SK-N-SH (cell line): ENCODE data around the gene AP1M1. TPM values are rescaled to one million over a fixed set of nuclear protein-coding genes. Genes with fewer than 3 reads are reported as not detected.

Experiments used
- CTCF ChIA-PET: fragments of 300-600, 350-600 bp; formaldehyde crosslinking; extraction: SDS; loops from one replicate; lab custom pipeline; 2021; lab: Yijun Ruan, JAX
- POLR2A ChIA-PET: fragments of 350-600 bp; sonication (Branson Sonifier 250); formaldehyde crosslinking; extraction: SDS; loops from one replicate; lab custom pipeline; 2020; ENCODE audit warnings: antibody characterized with exemption, inconsistent platforms; lab: Yijun Ruan, JAX
- DNase-seq: peaks from one replicate; pipeline ENCODE4 v3.0.0; 2012
- H2AFZ ChIP-seq: fragments of 200-600 bp; sonication (generic); 2 replicates; pipeline ENCODE4 v1.8.1; 2016; ENCODE audit warnings: antibody characterized with exemption, mild to moderate bottlenecking, low read depth
- H3F3A ChIP-seq: fragments of 200-600 bp; sonication (generic); replicated peaks from 2 replicates; pipeline ENCODE3; 2016; ENCODE audit warnings: antibody characterized with exemption, mild to moderate bottlenecking; ENCODE audit not compliant: insufficient read depth
- H3K27ac ChIP-seq, 2 experiments: fragments of 200-500 bp in 1 of 2; fragments of 200-600 bp in 1 of 2; sonication (Bioruptor generic) in 1 of 2; sonication (generic), shearing (Covaris generic) in 1 of 2; 2 replicates each; pipeline versions ENCODE4 v1.5.1 to v1.6.1; 2014 to 2016; ENCODE audit warnings: low read depth in 2 of 2, inconsistent platforms in 1 of 2, low read length in 1 of 2, mild to moderate bottlenecking in 1 of 2, mixed read lengths in 1 of 2
- H3K27me3 ChIP-seq: fragments of 200-600 bp; sonication (generic), shearing (Covaris generic); 2 replicates; pipeline ENCODE4 v1.6.1; 2016; ENCODE audit warnings: mixed run types; ENCODE audit not compliant: insufficient read depth
- H3K36me3 ChIP-seq, 2 experiments: fragments of 200-500 bp in 1 of 2; fragments of 200-600 bp in 1 of 2; sonication (Bioruptor generic) in 1 of 2; sonication (generic) in 1 of 2; replicated peaks in 1 of 2; 2 replicates each; pipeline versions ENCODE3 to v1.5.1; 2014 to 2016; ENCODE audit warnings: low read length in 1 of 2, mild to moderate bottlenecking in 1 of 2; ENCODE audit not compliant: insufficient read depth in 2 of 2, control insufficient read depth in 1 of 2
- H3K4me1 ChIP-seq, 2 experiments: fragments of 200-500 bp in 1 of 2; fragments of 200-600 bp in 1 of 2; sonication (Bioruptor generic) in 1 of 2; sonication (generic), shearing (Covaris generic) in 1 of 2; 2 replicates each; pipeline versions ENCODE4 v1.5.1 to v1.6.1; 2014 to 2016; ENCODE audit warnings: low read depth in 1 of 2, low read length in 1 of 2, mixed run types in 1 of 2; ENCODE audit not compliant: insufficient read depth in 2 of 2, control insufficient read depth in 1 of 2
- H3K4me2 ChIP-seq: fragments of 200-600 bp; sonication (generic), shearing (Covaris generic); 2 replicates; pipeline ENCODE4 v1.6.1; 2017; ENCODE audit warnings: mixed run types
- H3K4me3 ChIP-seq, 2 experiments: fragments of 200-500 bp in 1 of 2; fragments of 200-600 bp in 1 of 2; sonication (Bioruptor generic) in 1 of 2; sonication (generic), shearing (Covaris generic) in 1 of 2; 2 replicates each; pipeline versions ENCODE4 v1.5.1 to v1.8.1; 2014 to 2016; ENCODE audit warnings: low read depth in 2 of 2, inconsistent platforms in 1 of 2, low read length in 1 of 2, mild to moderate bottlenecking in 1 of 2, mixed read lengths in 1 of 2, moderate library complexity in 1 of 2
- H3K79me2 ChIP-seq: fragments of 200-600 bp; sonication (generic); 2 replicates; pipeline ENCODE4 v1.8.1; 2017; ENCODE audit warnings: mild to moderate bottlenecking; ENCODE audit not compliant: insufficient read depth
- H3K9ac ChIP-seq: fragments of 200-600 bp; sonication (generic); 2 replicates; pipeline ENCODE4 v1.6.1; 2017; ENCODE audit warnings: mixed run types
- H3K9me2 ChIP-seq: fragments of 200-600 bp; sonication (generic); 2 replicates; pipeline ENCODE4 v1.6.1; 2017; ENCODE audit warnings: mixed run types
- H3K9me3 ChIP-seq: fragments of 200-600 bp; sonication (generic); 2 replicates; pipeline ENCODE4 v1.6.1; 2017; ENCODE audit warnings: mixed run types, mild to moderate bottlenecking, moderate library complexity
- H4K20me1 ChIP-seq: fragments of 200-600 bp; sonication (generic); 2 replicates; pipeline ENCODE4 v1.6.1; 2017; ENCODE audit warnings: mild to moderate bottlenecking, mixed run types; ENCODE audit not compliant: insufficient read depth
- CTCF ChIP-seq: fragments of 200-600 bp; sonication (generic); IDR thresholded peaks from 2 replicates; pipeline ENCODE4 v1.6.1; 2017; ENCODE audit warnings: antibody characterized with exemption, mild to moderate bottlenecking, moderate library complexity
- FOXJ3 ChIP-seq: sonication (generic); formaldehyde crosslinking; IDR thresholded peaks from 2 replicates; pipeline ENCODE4 v1.5.1; 2020; ENCODE audit warnings: mild to moderate bottlenecking, missing genetic modification reagents
- FOXM1 ChIP-seq: IDR thresholded peaks from 2 replicates; pipeline ENCODE4 v1.4.0; 2012; ENCODE audit warnings: low read depth, mild to moderate bottlenecking
- GABPA ChIP-seq: IDR thresholded peaks from 2 replicates; pipeline ENCODE4 v1.4.0; 2012; ENCODE audit warnings: low read depth, mild to moderate bottlenecking
- IRF3 ChIP-seq: fragments of 150-350 bp; IDR thresholded peaks from 2 replicates; pipeline ENCODE4 v1.6.1; 2016; ENCODE audit warnings: mild to moderate bottlenecking, low read depth, low read length
- MXI1 ChIP-seq: IDR thresholded peaks from 2 replicates; pipeline ENCODE4 v1.6.1; 2012; ENCODE audit warnings: mild to moderate bottlenecking, low read depth, low read length, improper control_type of control experiment
- RCOR1 ChIP-seq: fragments of 150-350 bp; IDR thresholded peaks from 2 replicates; pipeline ENCODE4 v1.6.1; 2017; ENCODE audit warnings: antibody characterized with exemption, low read length
- REST ChIP-seq: IDR thresholded peaks from 2 replicates; pipeline ENCODE4 v1.6.1; 2012; ENCODE audit warnings: mild to moderate bottlenecking, low read depth, low read length, moderate library complexity
- RFX5 ChIP-seq: IDR thresholded peaks from 2 replicates; pipeline ENCODE4 v1.6.1; 2012; ENCODE audit warnings: mild to moderate bottlenecking, improper control_type of control experiment, low read length
- RXRA ChIP-seq: IDR thresholded peaks from 2 replicates; pipeline ENCODE4 v1.4.0; 2012; ENCODE audit warnings: low read depth, mild to moderate bottlenecking, borderline replicate concordance
- SMC3 ChIP-seq: IDR thresholded peaks from 2 replicates; pipeline ENCODE4 v1.6.1; 2012; ENCODE audit warnings: low read depth, low read length, improper control_type of control experiment
- TAF1 ChIP-seq: IDR thresholded peaks from 2 replicates; pipeline ENCODE4 v1.6.1; 2012; ENCODE audit warnings: low read depth, mild to moderate bottlenecking, low read length, moderate library complexity, borderline replicate concordance
- USF1 ChIP-seq: IDR thresholded peaks from 2 replicates; pipeline ENCODE4 v1.4.0; 2012; ENCODE audit warnings: low read depth, borderline replicate concordance
- USF2 ChIP-seq: fragments of 150-350 bp; IDR thresholded peaks from 2 replicates; pipeline ENCODE4 v1.6.1; 2017; ENCODE audit warnings: antibody characterized with exemption, low read length, low read depth, borderline replicate concordance
- WGBS: methylation state at CpG from one replicate; pipeline ENCODE4 v1.1.6; 2017; ENCODE audit warnings: low lambda C conversion rate; 5-methylcytosine and 5-hydroxymethylcytosine counted together
- polyA plus RNA-seq, 3 experiments: library from polyadenylated mRNA; depleted of rRNA; stranded (reverse); fragments of >200 nt; gene quantifications; 2 replicates each; pipeline ENCODE4 v1.2.3, GENCODE V29; 2012

The AP1M1 gene
- polyA plus RNA-seq, 1 of the 3 experiments (the other 2 are of a cell fraction), result 133 TPM

- no peaks in the 10 kb centered on the region; the same call in 1 of the 2 replicates for H3K27me3 ChIP-seq
- H3K79me2 ChIP-seq, result no peaks in the 10 kb centered on the region
- H3K4me1 ChIP-seq, result no peaks in the 10 kb centered on the region
- H4K20me1 ChIP-seq, result no peaks in the 10 kb centered on the region
- POLR2A ChIA-PET, result interaction anchor here (0.6 kb wide), 1 partner anchor 134 kb away, joined by 5 read pairs; no protein-coding TSS in a partner anchor
- TF ChIP-seq GABPA, result no peak
- no peak for TF ChIP-seq RCOR1
- no peak for TF ChIP-seq MXI1
- no peak for TF ChIP-seq USF1
- no peak for TF ChIP-seq SMC3
- no peak for TF ChIP-seq USF2
- no peak for TF ChIP-seq RXRA
- TF ChIP-seq CTCF, result no peak
- no peak for TF ChIP-seq FOXM1
- H2AFZ ChIP-seq, result no peak overlapping the region
- WGBS, result 33% methylated on average over 5 of the region's 8 CpGs
- no peaks in the 10 kb centered on the region for H3K9me2 ChIP-seq
- H3K4me3 ChIP-seq, result no peak overlapping the region
- no peak for DNase-seq
- no peaks in the 10 kb centered on the region for H3K36me3 ChIP-seq
- no peak overlapping the region for H3K4me2 ChIP-seq
- no peak overlapping the region for H3K27ac ChIP-seq
- H3F3A ChIP-seq, result no peaks in the 10 kb centered on the region
- H3K9ac ChIP-seq, result no peak overlapping the region
- H3K9me3 ChIP-seq, result no peaks in the 10 kb centered on the region
- CTCF ChIA-PET, result interaction anchor here (0.8 kb wide), 1 partner anchor 75 kb away, joined by 3 read pairs; no protein-coding TSS in a partner anchor
Measured at GRCh38 chr19:16148443-16149229, 49.1 kb upstream of the AP1M1 start.

- Histone ChIP-seq H3K27me3 (no peaks in the 10 kb centered on the region; the same call in 1 of the 2 replicates), H3K9me2 (no peaks in the 10 kb centered on the region), H3K4me1 (no peaks in the 10 kb centered on the region), H3K4me3 (no peak overlapping the region), H2AFZ (no peak overlapping the region), H3K4me2 (no peak overlapping the region), H3K79me2 (no peaks in the 10 kb centered on the region), H3K36me3 (no peaks in the 10 kb centered on the region), H3K27ac (no peak overlapping the region), H3K9me3 (no peaks in the 10 kb centered on the region), H3K9ac (no peak overlapping the region), H4K20me1 (no peaks in the 10 kb centered on the region), H3F3A (no peaks in the 10 kb centered on the region)
- no peak for DNase-seq
- POLR2A ChIA-PET, result no interaction called here
- CTCF ChIA-PET, result interaction anchor here (0.6 to 1.9 kb wide), 4 partner anchors 42 to 112 kb away, joined by 3 to 7 read pairs (median 3); partner anchors contain the start of gene RAB8A
- 41% methylated on average over 7 of the region's 11 CpGs for WGBS
- TF ChIP-seq IRF3 (no peak), REST (no peak), TAF1 (no peak), RFX5 (no peak), SMC3 (no peak), FOXJ3 (CRISPR knock-in tag) (no peak)
Measured at GRCh38 chr19:16153582-16154336, 44.0 kb upstream of the AP1M1 start.
